ENCODE results near the gene TAS2R1.

TAS2R1 gene

DNA sequence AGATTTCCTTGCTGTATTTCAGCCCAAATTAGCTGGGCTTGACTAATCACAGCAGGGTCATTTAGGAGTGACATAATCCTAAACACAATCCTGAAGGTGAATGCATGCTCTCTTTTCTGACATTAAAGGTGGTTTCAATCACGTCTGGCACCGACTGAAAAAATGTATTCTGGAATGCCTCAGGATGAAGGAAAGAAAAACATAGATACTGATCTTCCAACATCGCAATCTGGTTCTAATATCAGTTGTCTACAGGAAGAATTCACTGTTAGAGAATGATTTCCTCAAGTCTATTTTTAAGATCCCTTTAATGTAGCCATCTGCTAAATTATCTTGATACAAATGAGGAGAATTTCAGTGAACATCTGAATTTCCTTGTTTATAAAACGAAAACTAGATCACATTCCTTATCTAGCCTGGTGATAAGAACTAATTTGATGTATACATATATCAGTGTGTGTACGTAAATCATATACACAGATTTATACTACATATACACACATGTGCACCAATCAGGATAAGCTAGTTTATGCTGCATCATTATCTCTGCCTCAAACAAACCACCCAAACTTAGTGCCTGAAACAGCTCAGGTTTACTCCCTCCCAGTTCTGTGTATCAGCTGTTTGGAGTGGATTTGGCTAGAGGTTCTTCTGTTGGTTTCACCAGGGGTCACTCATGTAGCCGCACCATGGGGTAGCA lies 31.3 kb upstream of the TAS2R1 start:
- peak overlapping the region; percentile 75 for H3K18ac ChIP-seq (ENCODE audit: low read length)
- H2BK5ac ChIP-seq (ENCODE audit: low read depth, low read length, poor library complexity) = peak overlapping the region; percentile 99
- peak overlapping the region; percentile 68 for H4K8ac ChIP-seq (ENCODE audit: low read depth, low read length)
- peak overlapping the region; percentile 98 for H2BK12ac ChIP-seq (ENCODE audit: low read length)
- H4K12ac ChIP-seq (ENCODE audit: low read depth, low read length) = no peak overlapping the region
- peak overlapping the region; percentile 65 for H3K4ac ChIP-seq (ENCODE audit: low read depth, low read length)
- H2BK120ac ChIP-seq (ENCODE audit: insufficient read depth, low read length, poor library complexity) = peak overlapping the region; percentile 99
- no peak overlapping the region for H3K4me3 ChIP-seq (ENCODE audit: low read depth, low read length)
- H3K9ac ChIP-seq (ENCODE audit: low read length) = no peak overlapping the region
- peak overlapping the region; percentile 97 for H4K91ac ChIP-seq (ENCODE audit: low read depth, low read length)
- H3K14ac ChIP-seq (ENCODE audit: low read length) = peak overlapping the region; percentile 95
- H3K27me3 ChIP-seq (ENCODE audit: insufficient read depth, low read length) = no peaks in the 10 kb centered on the region
- no CpG with 5 or more reads among the region's 6 CpGs for WGBS (ENCODE audit: extremely low coverage, insufficient coverage, insufficient read length)
- peak overlapping the region; percentile 88 for H3K27ac ChIP-seq (ENCODE audit: low read depth, low read length)
- H2AFZ ChIP-seq (ENCODE audit: insufficient read depth, low read length, poor library complexity) = no peak overlapping the region
- H3K79me2 ChIP-seq (ENCODE audit: control insufficient read depth, insufficient read depth, low read length, poor library complexity) = peaks cover 3% of the 10 kb centered on the region
- no peaks in the 10 kb centered on the region for H3K9me3 ChIP-seq (ENCODE audit: insufficient read depth, low read depth, low read length)
- no peak overlapping the region for H3K23ac ChIP-seq (ENCODE audit: low read length)
- no peak overlapping the region for H3K4me2 ChIP-seq (ENCODE audit: low read length)
- peaks cover 3 to 15% of the 10 kb centered on the region in 2 experiments for H3K4me1 ChIP-seq (ENCODE audit: control insufficient read depth in 1 of 2, insufficient read depth in 2 of 2, low read length in 2 of 2)
- peak overlapping the region; percentile 67 for H2AK5ac ChIP-seq (ENCODE audit: low read length)
- DNase-seq = peak in 1 of 2 donors; percentile 76
- peaks cover 39% of the 10 kb centered on the region for H3K79me1 ChIP-seq (ENCODE audit: low read length)
- H3K36me3 ChIP-seq (ENCODE audit: control insufficient read depth in 1 of 2, insufficient read depth in 2 of 2, low read length in 2 of 2) = no peaks in the 10 kb centered on the region

DNA sequence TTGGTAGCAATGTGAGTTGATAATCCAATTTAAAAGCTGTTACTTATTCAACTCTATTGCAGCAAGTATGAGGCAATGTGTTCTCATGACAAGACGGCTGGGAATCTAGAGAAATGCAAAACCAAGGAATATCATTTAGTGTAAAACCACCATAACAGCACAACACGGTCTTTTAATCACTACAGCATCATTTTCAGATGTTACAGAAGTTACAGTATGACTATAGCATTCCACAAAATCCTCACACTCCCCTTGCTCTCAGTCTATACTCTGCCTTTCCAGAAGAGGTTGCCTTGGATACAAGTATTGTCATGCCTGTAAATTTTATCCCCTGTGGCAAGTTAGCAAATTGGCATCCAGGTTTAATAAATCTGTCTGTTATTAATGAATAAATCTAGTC lies 28.6 kb upstream of the TAS2R1 start:
- H3K79me1 ChIP-seq (ENCODE audit: low read length) = peaks cover 41% of the 10 kb centered on the region
- WGBS (ENCODE audit: extremely low coverage, insufficient coverage, insufficient read length) = no CpG with 5 or more reads among the region's 2 CpGs

DNA sequence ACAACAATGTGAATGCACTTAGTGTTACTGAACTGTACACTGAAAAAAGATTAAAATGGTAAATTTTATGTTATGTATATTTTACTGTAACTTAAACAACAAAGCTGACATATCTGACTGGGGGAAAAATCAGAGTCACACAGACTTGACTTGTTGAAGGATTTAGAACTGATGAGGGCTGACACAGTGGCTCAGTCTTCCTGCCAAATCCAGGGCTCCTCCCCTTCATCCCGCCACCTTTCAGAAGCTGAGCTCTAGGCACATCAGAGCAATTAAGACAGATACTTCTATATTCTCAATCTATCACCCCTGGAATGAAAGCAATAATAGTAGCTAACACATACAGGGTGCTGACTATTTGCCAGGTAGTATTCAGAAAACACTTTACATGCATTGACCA lies 27.7 kb upstream of the TAS2R1 start:
- H3K4ac ChIP-seq (ENCODE audit: low read depth, low read length) = no peak overlapping the region
- no peak overlapping the region for H3K4me3 ChIP-seq (ENCODE audit: low read depth, low read length)
- no peak overlapping the region for H4K12ac ChIP-seq (ENCODE audit: low read depth, low read length)
- no peak overlapping the region for H2AFZ ChIP-seq (ENCODE audit: insufficient read depth, low read length, poor library complexity)
- H2AK5ac ChIP-seq (ENCODE audit: low read length) = no peak overlapping the region
- H4K8ac ChIP-seq (ENCODE audit: low read depth, low read length) = no peak overlapping the region
- H3K79me2 ChIP-seq (ENCODE audit: control insufficient read depth, insufficient read depth, low read length, poor library complexity) = peaks cover 3% of the 10 kb centered on the region
- no peak overlapping the region for H3K4me2 ChIP-seq (ENCODE audit: low read length)
- no CpG with 5 or more reads among the region's 1 CpG for WGBS (ENCODE audit: extremely low coverage, insufficient coverage, insufficient read length)
- H3K27ac ChIP-seq (ENCODE audit: low read depth, low read length) = peak overlapping the region; percentile 49
- no peak overlapping the region for H3K18ac ChIP-seq (ENCODE audit: low read length)
- H2BK5ac ChIP-seq (ENCODE audit: low read depth, low read length, poor library complexity) = peak overlapping the region; percentile 72
- no peaks in the 10 kb centered on the region for H3K27me3 ChIP-seq (ENCODE audit: insufficient read depth, low read length)
- no peak overlapping the region for H3K9ac ChIP-seq (ENCODE audit: low read length)
- peak overlapping the region; percentile 96 for H4K91ac ChIP-seq (ENCODE audit: low read depth, low read length)
- H3K36me3 ChIP-seq (ENCODE audit: control insufficient read depth in 1 of 2, insufficient read depth in 2 of 2, low read length in 2 of 2) = no peaks in the 10 kb centered on the region
- H3K23ac ChIP-seq (ENCODE audit: low read length) = no peak overlapping the region
- peak overlapping the region; percentile 95 for H2BK120ac ChIP-seq (ENCODE audit: insufficient read depth, low read length, poor library complexity)
- H3K9me3 ChIP-seq (ENCODE audit: insufficient read depth, low read depth, low read length) = no peaks in the 10 kb centered on the region
- peaks cover 3 to 13% of the 10 kb centered on the region in 2 experiments for H3K4me1 ChIP-seq (ENCODE audit: control insufficient read depth in 1 of 2, insufficient read depth in 2 of 2, low read length in 2 of 2)
- H3K14ac ChIP-seq (ENCODE audit: low read length) = no peak overlapping the region
- DNase-seq = no peak
- peak overlapping the region; percentile 93 for H2BK12ac ChIP-seq (ENCODE audit: low read length)
- peaks cover 44% of the 10 kb centered on the region for H3K79me1 ChIP-seq (ENCODE audit: low read length)

More for the DNA sequence above, 28.6 kb upstream of the TAS2R1 start:
- no peak overlapping the region for H2AK5ac ChIP-seq (ENCODE audit: low read length)
- H3K9ac ChIP-seq (ENCODE audit: low read length) = no peak overlapping the region
- no peak overlapping the region for H3K14ac ChIP-seq (ENCODE audit: low read length)
- peak; percentile 51 to 84 for DNase-seq
- peaks cover 3% of the 10 kb centered on the region for H3K79me2 ChIP-seq (ENCODE audit: control insufficient read depth, insufficient read depth, low read length, poor library complexity)
- H2BK120ac ChIP-seq (ENCODE audit: insufficient read depth, low read length, poor library complexity) = no peak overlapping the region
- H4K12ac ChIP-seq (ENCODE audit: low read depth, low read length) = no peak overlapping the region
- H3K4me3 ChIP-seq (ENCODE audit: low read depth, low read length) = no peak overlapping the region
- peak overlapping the region; percentile 99 for H4K91ac ChIP-seq (ENCODE audit: low read depth, low read length)
- no peak overlapping the region for H2BK12ac ChIP-seq (ENCODE audit: low read length)
- H3K4me2 ChIP-seq (ENCODE audit: low read length) = no peak overlapping the region
- no peaks in the 10 kb centered on the region for H3K27me3 ChIP-seq (ENCODE audit: insufficient read depth, low read length)
- no peak overlapping the region for H3K18ac ChIP-seq (ENCODE audit: low read length)
- no peak overlapping the region for H3K27ac ChIP-seq (ENCODE audit: low read depth, low read length)
- H3K9me3 ChIP-seq (ENCODE audit: insufficient read depth, low read depth, low read length) = no peaks in the 10 kb centered on the region
- no peak overlapping the region for H2BK5ac ChIP-seq (ENCODE audit: low read depth, low read length, poor library complexity)
- no peak overlapping the region for H3K23ac ChIP-seq (ENCODE audit: low read length)
- H4K8ac ChIP-seq (ENCODE audit: low read depth, low read length) = no peak overlapping the region
- no peak overlapping the region for H2AFZ ChIP-seq (ENCODE audit: insufficient read depth, low read length, poor library complexity)
- H3K4me1 ChIP-seq (ENCODE audit: control insufficient read depth in 1 of 2, insufficient read depth in 2 of 2, low read length in 2 of 2) = peaks cover 3 to 12% of the 10 kb centered on the region in 2 experiments
- H3K4ac ChIP-seq (ENCODE audit: low read depth, low read length) = no peak overlapping the region
- H3K36me3 ChIP-seq (ENCODE audit: control insufficient read depth in 1 of 2, insufficient read depth in 2 of 2, low read length in 2 of 2) = no peaks in the 10 kb centered on the region

DNA sequence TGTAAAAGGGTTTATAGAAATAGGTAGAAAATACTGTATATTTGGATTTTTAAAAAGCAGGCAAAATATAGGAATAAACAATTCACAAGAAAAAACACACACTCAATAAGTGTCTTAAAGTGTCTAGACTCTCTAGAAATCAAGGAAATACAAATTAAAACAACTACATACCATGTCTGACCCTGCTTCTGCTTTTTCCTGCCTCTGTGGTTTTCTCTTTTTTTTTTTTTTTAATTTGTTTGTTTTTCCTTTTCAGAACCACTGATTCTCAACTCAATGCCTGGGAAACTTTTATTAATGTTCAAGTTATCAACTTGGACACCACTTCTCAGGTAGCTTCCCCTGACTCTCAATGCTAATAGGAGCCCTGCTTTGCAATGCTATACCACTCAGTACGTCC lies 25.5 kb upstream of the TAS2R1 start:
- H3K79me1 ChIP-seq (ENCODE audit: low read length) = peaks cover 40% of the 10 kb centered on the region
- no peak overlapping the region for H2BK12ac ChIP-seq (ENCODE audit: low read length)
- H2AFZ ChIP-seq (ENCODE audit: insufficient read depth, low read length, poor library complexity) = no peak overlapping the region
- H3K9ac ChIP-seq (ENCODE audit: low read length) = no peak overlapping the region
- H3K27me3 ChIP-seq (ENCODE audit: insufficient read depth, low read length) = no peaks in the 10 kb centered on the region
- H4K12ac ChIP-seq (ENCODE audit: low read depth, low read length) = no peak overlapping the region
- peak overlapping the region; percentile 5 for H3K14ac ChIP-seq (ENCODE audit: low read length)
- H3K79me2 ChIP-seq (ENCODE audit: control insufficient read depth, insufficient read depth, low read length, poor library complexity) = no peaks in the 10 kb centered on the region
- no peak overlapping the region for H3K4ac ChIP-seq (ENCODE audit: low read depth, low read length)
- H3K4me3 ChIP-seq (ENCODE audit: low read depth, low read length) = no peak overlapping the region
- no peak for DNase-seq
- no peak overlapping the region for H3K4me2 ChIP-seq (ENCODE audit: low read length)
- no peak overlapping the region for H3K18ac ChIP-seq (ENCODE audit: low read length)
- no peaks in the 10 kb centered on the region for H3K36me3 ChIP-seq (ENCODE audit: control insufficient read depth in 1 of 2, insufficient read depth in 2 of 2, low read length in 2 of 2)
- peaks cover 0 to 8% of the 10 kb centered on the region in 2 experiments for H3K4me1 ChIP-seq (ENCODE audit: control insufficient read depth in 1 of 2, insufficient read depth in 2 of 2, low read length in 2 of 2)
- H3K23ac ChIP-seq (ENCODE audit: low read length) = no peak overlapping the region
- peak overlapping the region; percentile 43 for H2BK5ac ChIP-seq (ENCODE audit: low read depth, low read length, poor library complexity)
- peak overlapping the region; percentile 27 for H2BK120ac ChIP-seq (ENCODE audit: insufficient read depth, low read length, poor library complexity)
- WGBS (ENCODE audit: extremely low coverage, insufficient coverage, insufficient read length) = no CpG with 5 or more reads among the region's 1 CpG
- H4K91ac ChIP-seq (ENCODE audit: low read depth, low read length) = peak overlapping the region; percentile 52
- H3K27ac ChIP-seq (ENCODE audit: low read depth, low read length) = no peak overlapping the region
- no peaks in the 10 kb centered on the region for H3K9me3 ChIP-seq (ENCODE audit: insufficient read depth, low read depth, low read length)
- H2AK5ac ChIP-seq (ENCODE audit: low read length) = no peak overlapping the region
- no peak overlapping the region for H4K8ac ChIP-seq (ENCODE audit: low read depth, low read length)

Measured in trophoblast cell (in vitro differentiated cells and primary cell).